ENCODE data around the gene METTL8.
"Not testable (repeated sequence)": the region's sequence is repeated elsewhere in the genome, so short reads cannot be mapped to it uniquely, and the experiment has no call there.

METTL8 gene

DNA sequence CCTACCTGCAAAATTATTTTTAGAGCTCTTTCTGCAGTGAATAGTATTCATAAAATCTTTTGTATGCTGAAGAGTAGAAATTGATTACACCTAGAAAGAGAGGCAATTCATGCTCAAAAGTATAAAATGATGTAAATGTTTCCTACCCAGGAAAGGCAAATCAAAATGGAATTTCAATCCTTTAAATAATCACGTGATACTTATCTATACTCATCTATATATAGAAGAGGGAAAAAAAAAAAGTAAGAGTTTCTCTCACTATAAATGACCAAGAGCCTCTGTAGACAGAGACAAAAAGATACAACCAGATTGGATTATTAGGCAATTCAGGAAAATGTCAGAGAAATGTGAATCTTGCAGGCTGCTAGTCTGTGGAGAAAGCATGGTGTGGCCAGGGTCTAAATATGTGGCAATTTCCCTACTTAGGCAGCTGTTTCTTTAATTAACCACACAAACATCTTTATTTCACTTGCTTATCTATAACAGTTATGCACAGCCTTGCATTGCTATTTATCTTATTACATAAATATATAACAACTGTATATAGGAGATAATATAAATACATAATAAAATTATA lies 39.5 kb downstream of the METTL8 start:
- no peak for DNase-seq

DNA sequence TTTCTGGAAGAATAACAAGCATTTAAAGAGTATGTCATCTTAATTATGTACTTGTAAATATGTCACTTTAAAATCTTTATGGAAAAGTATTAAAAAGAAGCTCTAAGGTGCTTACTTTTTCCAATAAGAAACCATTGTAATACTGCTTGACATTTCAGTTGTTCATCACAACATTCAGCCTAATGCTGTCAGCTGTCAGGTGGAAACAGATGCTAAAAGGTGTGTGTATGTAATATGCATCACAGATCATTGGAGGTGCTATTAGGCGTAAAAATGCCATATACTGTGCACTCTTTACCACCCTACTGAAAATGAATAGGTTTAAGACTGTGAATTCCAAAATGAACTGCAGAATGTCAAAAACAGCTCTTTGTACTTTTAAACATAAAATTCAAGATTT lies 40.3 kb downstream of the METTL8 start:
- DNase-seq = no peak

GRCh38 chr2:171391532-171391931 lies 42.3 kb downstream of the METTL8 start:
- DNase-seq = no peak

DNA sequence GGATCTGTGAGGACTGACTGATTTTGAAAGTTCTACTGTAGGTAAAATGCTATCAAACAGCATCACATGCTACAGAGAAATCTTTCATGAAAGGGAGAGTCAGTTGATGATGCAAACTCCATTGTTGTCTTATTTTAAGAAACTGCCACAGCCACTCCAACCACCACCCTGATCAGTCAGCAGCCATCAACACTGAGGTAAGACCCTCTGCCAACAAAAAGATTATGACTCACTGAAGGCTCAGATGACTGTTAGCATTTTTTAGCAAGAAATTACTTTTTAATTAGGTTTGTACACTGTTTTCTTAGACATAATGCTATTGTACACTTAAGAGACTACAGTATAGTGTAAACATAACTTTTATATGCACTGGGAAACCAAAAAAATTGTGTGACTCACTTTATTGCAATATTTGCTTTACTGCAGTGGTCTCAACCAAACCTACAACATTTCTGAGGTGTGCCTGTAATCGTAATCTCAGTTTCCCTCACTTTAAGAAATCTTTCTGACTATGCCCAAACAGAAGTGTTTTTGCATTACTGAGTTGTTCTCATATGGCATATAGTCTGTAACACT lies 42.8 kb downstream of the METTL8 start:
- no peak for DNase-seq

GRCh38 chr2:171389780-171390179 lies 44.0 kb downstream of the METTL8 start:
- DNase-seq = no peak

DNA sequence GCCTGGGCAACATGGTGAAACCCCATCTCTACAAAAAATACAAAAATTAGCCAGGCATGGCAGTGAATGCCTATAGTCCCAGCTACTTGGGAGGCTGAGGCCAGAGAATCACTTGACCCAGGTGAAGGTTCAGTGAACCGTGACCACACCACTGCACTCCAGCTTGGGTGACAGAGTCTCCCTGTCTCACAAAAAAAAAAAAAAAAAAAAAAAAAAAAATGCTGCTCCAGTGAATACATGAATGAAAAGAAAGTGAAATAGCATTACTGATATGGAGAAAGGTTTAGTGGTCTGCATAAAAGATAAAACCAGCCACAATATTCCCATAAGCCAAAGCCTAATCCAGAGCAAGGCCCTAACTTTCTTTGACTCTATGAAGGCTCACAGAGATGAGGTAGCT lies 44.5 kb downstream of the METTL8 start:
- no peak for DNase-seq

DNA sequence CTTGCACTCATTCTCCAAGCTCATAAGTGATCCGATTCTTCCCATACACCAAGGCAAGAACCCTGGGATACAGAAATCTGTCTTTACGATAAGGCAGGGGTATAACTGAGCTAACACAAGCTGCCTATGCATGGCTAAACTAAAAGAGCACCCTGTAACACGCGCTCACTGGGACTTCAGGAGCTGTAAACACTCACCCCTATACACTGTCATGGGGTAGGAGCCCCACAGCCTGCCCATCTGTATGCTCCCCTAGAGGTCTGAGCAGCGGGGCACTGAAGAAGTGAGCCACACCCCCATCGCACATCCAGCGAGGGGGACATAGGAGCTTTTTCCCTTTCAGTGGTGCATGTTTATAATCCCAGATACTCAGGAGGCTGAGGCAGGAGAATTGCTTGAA lies 46.7 kb downstream of the METTL8 start:
- no peak for DNase-seq

DNA sequence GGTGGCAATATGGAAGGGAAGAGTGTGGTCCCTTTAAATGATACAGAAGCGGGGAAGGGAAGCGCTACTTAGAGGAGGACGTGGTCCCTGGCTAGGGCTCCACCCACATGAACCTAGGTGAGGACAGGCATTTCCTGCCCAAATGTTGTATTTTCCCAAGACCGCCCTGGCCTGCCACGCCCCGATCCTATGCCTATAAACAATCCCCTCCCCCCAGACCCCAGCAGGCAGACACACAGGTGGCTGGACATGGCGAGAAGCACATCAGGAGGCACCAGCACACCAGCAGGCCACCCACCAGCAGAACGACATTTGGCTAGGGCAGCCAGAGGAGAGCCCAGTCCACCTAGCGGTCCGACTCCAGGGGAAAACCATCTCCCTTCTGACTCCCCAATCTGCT lies 47.2 kb downstream of the METTL8 start:
- no peak for DNase-seq

DNA sequence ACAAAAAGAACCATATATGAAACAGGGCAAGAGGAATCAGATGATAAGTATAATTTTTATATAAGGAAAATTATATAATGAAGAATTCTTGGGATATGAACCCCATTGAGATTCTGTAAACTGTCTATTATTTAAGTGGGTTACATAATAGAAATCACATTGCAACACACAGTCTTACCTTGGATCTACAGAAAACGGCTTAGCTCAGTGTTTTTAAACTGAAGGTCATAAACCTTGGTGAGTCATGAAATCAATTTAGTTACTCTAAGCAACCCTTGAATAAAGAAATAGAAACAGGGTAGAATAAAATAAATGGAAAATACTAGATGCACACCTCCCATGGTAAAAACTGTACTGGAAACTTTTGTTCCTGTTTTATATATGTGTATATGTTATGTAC lies 50.7 kb downstream of the METTL8 start:
- no peak for DNase-seq

- not testable (repeated sequence) for DNase-seq
Observed at GRCh38 chr2:171382175-171382574, 51.6 kb downstream of the METTL8 start.

- DNase-seq = not testable (repeated sequence)
Observed at GRCh38 chr2:171377852-171378251, 55.9 kb downstream of the METTL8 start.

DNA sequence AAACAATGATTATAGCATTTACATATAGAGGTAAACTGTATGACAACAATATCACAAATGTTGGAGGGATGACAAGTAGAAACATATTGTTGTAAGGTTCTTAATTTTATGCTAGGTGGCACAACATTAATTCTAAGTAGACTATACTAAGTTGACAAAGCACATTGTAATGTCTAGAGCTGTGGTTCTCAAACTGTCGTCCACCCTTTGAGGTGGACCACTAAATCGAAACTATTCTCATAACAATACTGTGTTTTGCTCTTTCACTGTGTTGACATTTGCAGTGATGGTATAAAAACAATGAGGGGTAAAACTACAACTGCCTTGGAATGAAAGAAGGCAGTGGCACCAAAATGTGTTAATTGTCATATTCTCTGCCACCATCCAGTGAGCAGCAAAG lies 66.1 kb downstream of the METTL8 start:
- no peak for DNase-seq

DNA sequence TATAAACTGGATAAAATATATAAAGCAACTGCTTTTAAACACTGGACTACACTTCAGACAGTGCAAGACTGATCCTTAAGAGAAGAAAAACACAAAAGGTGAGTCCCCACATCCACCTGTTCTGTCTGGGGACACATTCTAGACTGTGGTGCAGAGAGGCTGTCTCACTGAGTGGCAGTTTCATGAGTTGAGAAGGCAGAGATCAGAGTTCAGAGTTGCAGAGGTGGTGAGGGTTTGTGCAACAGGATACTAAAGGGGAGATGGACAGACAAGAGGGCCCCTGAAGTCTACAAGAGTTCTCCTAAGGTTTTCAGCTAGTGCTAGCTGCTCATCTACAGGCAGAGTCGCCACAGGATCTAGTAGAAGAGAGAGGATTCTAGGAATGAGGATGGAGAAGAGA lies 68.0 kb downstream of the METTL8 start:
- DNase-seq = no peak

GRCh38 chr2:171365232-171365631 lies 68.6 kb downstream of the METTL8 start:
- DNase-seq = no peak

DNA sequence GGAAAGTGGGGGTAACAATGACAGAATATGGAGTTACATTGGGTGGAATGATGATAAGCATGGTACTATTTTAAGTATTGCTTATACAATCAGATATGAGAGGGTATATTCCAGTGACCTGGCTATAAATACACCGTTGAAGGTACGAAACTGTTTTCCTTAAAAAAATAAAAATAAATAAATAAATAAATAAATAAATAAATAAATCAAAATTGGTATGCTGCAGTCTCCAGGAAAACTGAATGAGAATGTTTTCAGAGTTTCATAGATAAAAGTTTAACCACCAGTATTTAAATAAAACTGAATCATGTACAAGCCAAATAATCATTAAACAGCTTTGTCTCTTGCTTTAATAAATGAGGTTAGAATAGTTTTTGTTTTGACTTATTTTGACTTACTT lies 71.4 kb downstream of the METTL8 start:
- DNase-seq = no peak

DNA sequence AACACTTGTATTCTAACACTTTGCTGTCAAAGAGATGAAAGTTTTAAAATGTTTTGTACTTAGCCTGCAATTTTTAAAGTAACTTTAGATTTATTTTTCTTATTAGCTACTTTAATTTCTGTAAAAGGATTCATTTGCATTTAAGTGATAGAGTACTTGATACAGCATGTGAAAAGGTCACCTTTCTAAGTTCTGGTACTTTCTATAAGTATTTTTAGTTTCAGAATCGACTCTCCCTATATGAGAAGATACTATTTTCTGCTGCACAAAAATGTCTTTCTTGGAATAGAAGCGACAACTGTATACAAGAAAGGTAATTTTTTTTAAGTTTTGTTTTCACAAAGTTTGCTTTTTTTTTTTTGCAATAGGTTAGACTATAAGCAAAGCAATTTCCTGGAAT lies 72.9 kb downstream of the METTL8 start:
- DNase-seq = no peak

DNA sequence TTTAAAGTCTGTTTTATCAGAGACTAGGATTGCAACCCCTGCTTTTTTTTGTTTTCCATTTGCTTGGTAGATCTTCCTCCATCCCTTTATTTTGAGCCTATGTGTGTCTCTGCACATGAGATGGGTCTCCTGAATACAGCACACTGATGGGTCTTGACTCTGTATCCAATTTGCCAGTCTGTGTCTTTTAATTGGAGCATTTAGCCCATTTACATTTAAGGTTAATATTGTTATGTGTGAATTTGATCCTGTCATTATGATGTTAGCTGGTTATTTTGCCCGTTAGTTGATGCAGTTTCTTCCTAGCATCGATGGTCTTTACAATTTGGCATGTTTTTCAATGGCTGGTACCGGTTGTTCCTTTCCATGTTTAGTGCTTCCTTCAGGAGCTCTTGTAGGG lies 80.0 kb downstream of the METTL8 start:
- DNase-seq = not testable (repeated sequence)

- DNase-seq = no peak
Observed at GRCh38 chr2:171348056-171348455, 85.7 kb downstream of the METTL8 start.

DNA sequence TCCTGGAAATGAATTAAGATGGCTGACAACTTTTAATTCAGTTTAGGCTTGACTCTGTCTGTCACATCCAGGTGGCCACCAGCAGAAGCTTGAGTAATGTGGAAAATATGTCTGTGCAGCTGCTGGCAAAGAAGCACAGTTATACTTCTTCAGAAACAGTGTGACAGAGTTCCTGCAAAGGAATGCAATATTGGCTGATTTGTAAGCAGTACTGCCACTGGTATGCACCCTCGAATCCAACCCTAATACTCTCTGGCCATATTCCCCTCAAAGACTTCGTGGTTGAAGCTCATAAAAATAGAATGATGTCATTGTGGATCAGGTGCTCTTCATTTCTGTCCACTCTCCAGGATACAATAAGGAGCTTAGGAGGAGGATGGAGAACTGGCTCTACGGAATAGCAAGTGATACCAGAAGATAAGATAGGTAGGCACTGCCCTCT lies 86.2 kb downstream of the METTL8 start:
- DNase-seq = no peak

DNA sequence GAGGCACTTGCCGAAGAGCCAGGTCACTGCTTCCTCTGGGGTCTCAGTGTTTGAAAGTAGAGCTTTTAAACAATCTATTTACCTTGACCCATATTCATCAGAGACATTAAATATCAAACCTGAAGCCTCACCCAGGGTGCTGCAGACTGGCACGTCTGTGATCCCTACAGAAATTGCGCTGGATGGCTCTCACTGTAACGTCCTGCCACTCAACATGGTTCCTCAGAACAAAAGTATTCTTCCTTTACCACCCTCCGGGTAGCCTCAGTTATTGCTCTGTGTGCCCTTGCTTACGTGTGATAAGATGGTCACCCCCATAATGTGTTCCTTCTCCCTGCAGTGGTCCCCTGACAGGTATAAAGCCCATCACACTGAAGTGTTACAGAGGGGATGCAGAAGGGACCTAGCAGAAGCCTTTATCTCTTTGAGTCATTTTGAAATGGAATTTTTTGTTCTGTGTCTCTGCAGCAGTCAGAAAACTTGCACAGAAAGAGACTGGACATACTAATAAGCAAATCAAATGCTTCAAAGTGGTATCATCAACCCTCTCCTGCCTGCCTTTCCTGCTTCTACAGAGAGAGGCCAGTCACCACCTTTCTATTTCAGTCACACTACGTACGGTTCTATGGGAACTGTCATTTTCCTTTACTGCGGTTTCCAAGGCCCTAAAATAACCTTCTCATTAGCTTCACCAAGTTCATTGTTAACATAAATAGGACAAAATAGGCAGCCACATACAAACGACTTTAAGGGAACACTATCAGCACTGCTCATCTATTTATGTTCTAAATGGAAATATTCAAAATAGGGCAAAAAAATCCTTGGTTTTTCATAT lies 86.8 kb downstream of the METTL8 start:
- DNase-seq = no peak

DNA sequence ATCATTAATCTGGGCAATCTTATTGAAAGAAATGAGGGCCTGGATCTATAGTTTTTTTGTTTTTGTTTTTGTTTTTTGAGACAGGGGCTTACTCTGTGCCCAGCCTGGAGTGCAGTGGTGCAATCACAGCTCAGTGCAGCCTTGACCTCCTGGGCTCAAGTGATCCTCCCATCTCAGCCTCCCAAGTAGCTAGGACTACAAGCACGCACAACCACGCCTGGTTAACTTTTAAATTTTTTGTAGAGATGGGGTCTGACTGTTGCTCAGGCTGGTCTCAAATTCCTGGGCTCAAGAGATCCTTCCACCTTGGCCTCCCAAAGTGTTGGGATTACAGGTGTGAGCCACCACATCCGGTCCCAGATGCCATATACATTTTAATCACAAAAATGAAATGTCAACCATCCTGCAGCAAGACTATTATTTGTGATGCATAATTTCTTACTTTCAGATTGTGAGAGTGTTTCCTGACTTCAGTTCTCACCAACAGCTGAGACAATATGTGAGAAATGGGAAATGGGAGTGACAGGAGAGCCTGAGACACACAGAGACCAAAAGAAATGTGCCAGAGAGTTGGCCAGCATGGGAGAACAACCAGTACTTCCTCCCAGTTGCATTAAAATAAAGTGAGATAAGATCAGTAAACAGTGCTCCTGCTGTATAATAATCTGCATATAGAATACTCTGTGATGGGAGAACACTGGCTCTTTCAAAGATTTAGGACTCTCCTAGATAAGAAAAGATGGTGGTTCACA lies 87.6 kb downstream of the METTL8 start:
- DNase-seq = no peak

GRCh38 chr2:171344182-171344581 lies 89.6 kb downstream of the METTL8 start:
- no peak for DNase-seq

DNA sequence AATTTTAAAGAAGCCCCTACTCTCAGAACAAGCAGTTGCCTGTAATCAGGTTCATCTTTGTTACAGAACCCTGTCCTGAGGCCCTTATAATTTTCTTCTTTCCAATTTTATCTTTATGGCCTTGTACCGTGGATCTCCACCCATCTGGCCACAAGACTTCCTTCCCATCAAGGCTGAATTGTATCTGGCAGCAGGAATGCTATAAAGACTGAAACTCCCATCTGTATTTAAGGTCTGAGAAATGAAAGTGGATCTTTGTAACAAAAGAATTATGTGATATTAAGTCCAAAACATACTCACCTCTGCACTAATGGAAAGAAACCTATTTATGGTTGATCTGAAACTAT lies 91.8 kb downstream of the METTL8 start:
- no peak for DNase-seq
